GM18907 (cell line): ENCODE results near the gene PPP2R5C.
A peak's percentile ranks its signal among the peaks of the same experiment; 100 is the strongest.
"Not testable (repeated sequence)": the region's sequence is repeated elsewhere in the genome, so short reads cannot be mapped to it uniquely, and the experiment has no call there.

Experiments
- ATAC-seq: cut with Tn5 transposase; IDR thresholded peaks from one replicate; pipeline ENCODE4 v1.9.1; 2021; ENCODE audit warnings: mild to moderate bottlenecking, moderate library complexity; ENCODE audit not compliant: unreplicated experiment

Gene PPP2R5C

DNA sequence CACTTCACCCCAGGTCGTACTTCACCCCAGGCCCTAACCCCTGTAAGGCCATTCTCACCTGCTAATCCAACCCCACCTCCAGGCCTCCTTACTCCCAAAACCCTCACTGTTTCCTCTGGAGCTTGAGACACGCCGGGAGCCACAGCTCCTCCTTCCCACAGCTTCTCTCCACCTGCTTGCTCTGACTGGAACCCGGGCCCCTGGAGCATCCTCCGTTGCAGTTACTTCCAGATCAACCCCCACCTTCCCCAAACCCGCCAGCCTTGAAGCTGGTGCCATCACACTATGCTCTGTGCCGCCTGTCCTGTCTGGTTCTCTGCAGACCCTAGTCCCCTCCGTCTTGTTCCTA lies 34.6 kb upstream of the PPP2R5C start:
- ATAC-seq = no peak

DNA sequence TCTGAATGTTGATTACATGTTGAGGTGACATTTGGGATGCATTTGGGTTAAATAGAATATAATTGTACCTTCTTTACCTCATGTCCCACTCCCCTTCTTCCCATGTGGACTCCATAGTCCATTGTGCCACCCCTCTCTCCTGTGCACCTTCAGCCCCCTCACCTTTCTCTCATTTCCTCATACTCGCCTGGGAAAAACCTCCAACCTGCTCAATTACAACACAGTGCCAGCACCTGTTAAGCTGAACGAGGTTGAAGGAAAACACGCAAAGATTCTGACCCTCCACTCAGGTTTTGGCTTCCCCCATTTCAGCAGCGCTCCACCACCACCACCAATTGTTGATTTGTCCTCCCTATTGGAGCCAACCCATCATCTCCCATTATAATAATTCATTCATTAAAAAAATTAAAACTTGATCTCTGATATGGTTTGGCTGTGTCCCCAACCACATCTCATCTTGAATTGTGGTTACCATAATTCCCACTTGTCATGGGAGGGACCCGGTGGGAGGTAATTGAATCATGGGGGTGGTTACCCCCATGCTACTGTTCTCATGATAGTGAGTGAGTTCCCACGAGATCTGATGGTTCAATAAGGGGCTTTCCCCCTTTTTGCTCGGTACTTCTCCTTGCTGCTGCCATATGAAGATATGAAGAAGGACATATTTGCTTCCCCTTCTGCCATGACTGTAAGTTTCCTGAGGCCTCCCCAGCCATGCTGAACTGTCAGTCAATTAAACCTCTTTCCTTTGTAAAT lies 33.7 kb upstream of the PPP2R5C start:
- ATAC-seq = no peak

DNA sequence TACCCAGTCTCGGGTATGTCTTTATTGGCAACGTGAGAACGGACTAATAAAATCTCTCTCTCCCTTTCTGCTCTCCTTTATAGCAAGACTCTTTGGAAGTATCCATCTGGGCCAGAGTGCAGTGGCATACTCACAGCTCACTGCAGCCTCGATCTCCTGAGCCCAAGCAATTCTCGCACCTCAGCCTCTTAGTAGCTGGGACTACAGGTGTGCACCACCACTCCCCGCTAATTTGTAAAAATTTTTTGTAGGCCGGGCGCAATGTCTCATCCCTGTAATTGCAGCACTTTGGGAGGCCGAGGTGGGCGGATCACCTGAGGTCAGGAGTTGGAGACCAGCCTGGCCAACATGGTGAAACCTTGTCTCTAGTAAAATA lies 33.2 kb upstream of the PPP2R5C start:
- ATAC-seq = no peak

DNA sequence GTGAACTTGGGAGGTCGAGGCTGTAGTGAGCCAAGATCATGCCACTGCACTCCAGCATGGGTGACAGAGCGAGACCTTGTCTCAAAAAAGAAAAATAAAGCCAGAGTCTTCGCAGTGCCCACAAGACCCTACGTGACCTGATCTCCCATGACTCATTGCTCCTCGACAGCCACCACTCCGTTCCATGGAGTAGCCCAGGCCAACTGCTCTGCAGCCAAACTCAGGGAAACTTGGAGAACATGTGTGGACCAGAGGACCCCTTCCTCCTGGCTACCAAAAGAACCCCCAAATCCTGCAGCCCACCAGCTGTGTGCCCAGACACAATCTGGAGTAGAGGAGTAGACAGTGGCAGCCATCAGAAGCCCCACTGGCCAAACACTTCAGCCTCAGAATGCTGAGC lies 32.1 kb upstream of the PPP2R5C start:
- ATAC-seq = no peak

DNA sequence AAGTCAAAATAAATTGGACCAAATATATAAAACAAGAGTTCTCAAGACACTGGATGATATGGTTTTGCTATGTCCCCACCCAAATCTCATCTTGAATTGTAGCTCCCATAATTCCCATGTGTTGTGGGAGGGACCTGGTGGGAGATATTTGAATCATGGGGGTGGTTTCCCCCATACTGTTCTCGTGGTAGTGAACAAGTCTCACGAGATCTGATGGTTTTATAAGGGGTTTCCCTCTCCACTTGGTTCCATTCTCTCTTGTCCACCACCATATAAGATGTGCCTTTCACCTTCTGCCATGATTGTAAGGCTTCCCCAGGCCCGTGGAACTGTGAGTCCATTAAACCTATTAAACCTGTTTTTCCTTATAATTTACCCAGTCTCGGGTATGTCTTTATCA lies 31.4 kb upstream of the PPP2R5C start:
- ATAC-seq = not testable (repeated sequence)

DNA sequence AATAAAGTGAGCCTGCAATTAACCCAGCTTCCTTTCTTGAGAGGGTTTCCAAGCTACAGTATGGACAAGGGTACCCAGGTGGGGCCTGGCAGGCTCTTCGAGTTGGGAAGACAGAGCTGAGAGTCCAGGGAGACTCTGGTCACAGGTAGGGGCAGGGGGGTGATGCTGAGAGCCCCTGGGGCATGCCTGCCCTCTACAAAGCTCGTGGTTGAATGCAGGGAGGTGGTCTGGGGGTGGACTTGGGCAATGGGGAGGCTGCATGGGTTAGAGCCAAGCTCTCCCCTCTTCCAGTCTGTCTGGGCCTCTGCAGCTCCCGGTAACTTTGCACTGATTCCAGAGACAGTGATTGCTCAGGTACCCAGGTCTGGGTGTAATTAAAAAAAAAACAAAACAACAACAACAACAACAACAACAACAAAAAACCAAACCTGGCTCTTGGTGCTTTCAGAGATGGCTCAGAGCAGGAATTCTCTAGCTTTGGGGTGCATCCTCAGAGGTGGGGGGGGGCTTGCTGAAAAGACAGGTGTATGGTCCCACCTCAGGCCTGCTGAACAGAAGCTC lies 30.8 kb upstream of the PPP2R5C start:
- ATAC-seq = no peak

DNA sequence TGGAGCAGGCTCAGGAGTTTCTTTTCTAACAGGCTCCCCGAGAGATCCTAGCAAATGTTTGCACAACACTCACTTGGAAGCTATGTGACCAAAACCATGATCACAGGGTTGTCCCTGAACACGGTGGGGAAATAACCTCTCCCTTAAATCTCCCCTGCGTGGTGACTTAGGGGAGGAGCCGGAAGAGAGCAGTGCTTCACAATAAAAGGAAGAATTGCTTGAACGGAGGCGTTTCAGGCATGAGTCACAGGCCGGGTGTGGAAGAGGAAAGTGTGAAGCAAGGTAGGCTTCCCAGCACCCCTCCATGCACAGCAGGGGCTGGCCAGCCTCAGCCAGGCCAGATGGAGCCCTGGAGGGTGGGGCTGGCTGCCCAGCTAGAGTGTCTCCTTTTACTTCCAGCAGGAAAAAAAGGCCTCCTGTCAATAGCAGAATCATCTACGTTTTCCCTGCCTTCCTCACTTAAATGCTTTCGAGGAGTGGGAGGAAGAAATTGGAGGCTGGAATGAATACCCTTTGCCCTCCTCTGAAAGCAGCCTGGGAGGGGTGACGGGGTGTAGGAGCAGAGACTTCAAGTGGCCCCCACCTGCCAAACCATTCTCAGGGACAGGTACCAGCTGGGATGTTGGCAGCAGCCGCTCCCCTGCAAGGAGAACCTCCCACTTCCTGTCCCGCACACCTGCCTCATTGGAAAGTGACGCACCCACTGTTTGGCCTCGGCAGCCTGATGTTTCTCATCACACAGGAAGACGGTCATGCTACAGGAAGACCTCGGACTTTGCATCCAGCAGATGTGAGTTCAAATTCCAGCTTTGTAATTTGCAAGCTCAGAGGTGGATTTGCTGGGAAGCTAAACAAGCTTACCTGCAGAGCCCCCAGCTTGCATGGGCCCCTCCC lies 30.1 kb upstream of the PPP2R5C start:
- ATAC-seq = peak; percentile 84

DNA sequence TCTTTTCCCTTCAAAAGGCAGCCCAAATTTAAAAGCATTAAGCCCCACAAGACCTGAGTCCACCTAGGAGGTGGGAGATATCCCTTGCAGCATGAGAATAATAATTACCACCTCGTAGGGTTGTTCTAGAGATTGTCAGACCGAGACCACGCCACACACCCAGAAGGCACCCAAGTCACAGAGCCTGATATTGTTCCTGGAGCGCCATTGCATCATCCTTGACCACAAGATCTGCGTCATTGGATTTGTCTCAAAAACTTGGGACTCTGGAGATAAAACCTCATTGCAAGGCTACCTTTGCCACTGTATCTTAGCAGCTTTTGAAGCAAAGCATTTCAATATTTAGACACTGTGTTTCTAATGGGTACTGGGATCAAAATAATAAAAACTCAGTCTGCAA lies 29.4 kb upstream of the PPP2R5C start:
- no peak for ATAC-seq

DNA sequence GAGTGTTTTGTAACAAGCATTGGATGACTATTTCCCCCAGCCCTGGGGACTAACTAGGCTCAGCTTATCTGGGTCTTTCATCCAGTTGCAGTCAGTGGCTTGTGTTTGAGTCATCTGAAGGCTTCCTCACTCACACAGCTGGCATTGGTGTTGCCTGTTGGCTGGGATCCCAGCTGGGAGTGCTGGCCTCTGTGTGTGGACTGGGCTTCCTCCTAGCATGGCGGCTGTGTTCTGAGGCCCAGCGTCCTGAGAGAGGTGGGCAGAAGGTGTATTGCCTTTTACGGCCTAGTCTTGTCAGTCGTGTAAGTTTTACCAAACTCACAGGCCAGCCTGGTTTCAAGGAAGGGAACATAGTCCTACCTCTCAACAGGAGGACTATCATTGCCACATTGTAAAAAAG lies 28.3 kb upstream of the PPP2R5C start:
- ATAC-seq = no peak

DNA sequence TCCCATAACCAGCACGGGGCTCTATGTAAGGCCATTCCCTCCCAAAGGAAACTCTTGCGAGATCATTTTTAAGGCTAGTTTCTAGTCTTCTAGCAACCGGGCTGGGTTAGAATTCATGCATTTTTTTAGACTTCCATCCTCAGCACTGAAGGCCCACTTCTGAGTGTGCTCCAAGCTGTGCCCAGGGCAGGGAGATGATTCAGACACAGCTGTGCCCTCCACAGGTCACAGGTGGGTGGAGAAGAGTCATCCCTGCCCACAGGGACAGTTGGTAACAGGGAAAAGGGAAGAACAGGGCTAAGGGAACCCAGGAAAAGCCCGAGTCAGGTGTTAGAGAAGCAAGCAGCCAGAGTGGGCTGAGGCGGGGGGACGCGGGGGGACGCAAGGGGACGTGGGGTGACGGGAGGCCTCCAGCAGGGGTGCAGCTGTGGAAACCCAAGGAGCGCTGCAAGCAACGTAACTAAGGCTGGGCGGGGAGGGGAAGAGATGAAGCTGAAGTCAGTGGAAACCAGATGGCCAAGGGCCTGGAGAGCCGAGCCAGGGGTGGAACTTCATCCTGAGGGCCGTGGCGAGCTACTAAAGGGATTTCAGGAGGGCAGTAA lies 27.2 kb upstream of the PPP2R5C start:
- ATAC-seq = no peak

DNA sequence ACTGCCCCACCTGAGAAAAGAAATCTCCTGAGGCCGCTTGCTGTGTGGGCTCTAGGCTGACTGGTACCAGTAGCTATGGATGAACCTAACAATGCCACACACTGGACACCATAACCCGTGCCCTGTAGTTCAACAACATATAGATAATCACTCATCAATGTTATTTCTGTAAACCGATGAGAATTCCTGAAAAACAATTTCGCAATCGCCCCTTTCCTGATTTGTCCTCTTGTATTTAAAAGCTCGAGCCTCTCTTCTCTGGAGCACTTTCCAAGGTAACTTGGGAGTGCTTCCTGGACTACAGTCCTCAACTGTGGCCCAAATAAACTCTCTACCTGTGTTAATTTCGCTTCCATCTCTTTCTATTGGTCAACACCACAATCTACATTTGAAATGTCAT lies 26.1 kb upstream of the PPP2R5C start:
- ATAC-seq = no peak

DNA sequence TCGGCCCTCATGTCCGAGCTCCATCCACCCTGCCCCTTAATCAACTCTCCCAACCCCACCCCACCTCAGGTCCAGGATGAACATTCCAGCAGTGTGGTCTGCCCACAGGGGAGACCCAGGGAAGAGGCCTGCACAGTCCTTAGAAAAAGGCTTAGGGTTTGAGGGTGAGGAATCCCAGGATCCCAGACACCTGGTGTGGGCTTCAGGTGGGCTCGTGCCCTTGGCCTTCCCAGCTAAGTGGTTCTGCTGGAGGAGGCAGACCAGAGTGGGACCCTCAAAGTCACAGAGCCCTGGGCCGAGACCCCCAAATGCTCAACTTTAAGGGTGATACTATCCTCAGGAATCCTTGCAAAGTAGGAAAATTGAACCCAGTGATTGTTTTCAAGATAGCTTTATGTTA lies 25.4 kb upstream of the PPP2R5C start:
- no peak for ATAC-seq

DNA sequence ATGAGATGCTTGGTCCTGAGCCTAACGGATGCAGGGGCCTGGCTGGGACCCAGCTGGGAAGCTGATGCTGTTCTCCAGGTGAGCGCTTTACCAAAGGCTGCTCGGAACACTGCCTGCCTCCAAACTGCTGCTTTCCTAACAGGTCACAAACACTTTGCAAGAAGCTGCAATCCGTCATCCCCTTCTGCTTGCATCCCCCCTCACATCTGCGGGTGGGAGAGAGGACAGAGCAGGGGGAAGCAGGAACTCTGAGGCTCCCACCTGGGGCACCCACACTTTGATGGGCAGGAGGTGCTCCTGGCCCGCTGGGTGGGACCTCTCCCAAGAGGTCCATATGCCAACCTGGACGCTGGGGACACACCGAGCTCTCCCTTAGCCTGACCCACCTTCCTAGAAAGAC lies 24.9 kb upstream of the PPP2R5C start:
- ATAC-seq = no peak

DNA sequence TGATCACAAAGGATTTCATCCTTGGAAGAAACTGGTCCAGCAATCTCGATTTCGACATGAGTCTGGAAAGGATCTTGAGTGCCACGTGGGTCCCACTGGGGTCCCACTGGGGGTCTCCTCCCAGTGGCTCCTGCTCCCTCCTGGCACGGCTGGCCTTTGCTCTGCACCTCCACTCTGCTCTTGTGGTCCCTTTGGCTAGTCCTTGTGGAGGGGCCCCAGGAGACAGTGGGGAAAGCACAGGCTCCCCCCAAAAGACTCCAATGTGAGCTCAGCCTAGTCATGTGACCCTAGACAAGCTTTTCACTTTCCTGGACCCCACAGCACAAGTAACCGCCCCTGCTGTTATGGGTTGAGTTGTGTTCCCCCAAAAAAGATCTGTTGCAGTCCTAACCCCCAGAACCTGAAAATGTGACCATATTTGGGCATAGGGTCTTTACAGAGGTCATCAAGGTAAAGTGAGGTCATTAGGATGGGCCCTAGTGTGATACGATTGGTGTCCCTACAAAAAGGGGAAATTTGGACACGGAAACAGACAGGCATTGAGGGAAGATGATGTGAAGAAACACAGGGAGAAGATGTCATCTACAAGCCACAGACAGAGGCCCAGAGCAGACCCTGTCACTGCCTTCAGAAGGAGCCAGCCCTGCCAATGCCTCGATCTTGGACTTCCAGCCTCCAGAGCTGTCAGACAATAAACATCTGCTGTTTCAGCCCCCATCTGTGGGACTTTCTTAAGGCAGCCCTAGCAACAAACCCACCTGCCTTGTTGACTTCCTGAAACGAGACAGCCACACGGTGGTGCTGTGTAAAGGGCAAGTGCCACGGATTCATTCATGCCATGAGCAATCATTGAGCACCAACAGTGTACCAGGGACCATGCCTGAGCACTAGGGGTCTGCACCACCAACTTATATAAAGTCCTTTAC lies 23.8 kb upstream of the PPP2R5C start:
- no peak for ATAC-seq

DNA sequence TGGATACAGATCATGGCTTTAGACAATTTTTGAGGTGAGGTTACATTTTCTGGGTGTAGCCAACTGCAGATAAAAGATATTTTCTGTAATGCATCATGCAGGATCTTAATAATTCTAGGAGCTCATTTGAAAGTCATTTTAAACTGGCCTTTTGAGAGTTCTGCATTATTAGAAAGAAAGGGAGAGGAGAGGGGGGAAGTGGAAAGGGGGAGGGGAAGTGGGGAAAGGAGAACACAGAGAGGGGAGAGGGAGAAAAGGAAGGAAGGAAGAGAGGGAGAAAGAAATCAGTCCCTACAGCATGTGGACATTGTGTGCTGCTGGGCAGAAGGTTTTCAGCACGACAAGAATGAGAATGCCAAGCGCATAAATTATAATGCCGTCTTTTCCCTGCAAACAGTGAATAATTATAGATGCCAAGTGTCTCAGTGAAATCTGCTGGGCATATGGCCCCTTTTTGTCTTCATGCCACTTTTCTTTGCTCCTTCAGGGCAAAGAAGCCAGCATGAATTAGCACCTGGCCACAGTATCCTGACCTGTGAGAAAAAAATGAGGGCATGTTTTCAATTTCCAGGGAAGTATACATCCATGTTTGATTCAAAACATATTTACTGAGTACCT lies 22.7 kb upstream of the PPP2R5C start:
- no peak for ATAC-seq

DNA sequence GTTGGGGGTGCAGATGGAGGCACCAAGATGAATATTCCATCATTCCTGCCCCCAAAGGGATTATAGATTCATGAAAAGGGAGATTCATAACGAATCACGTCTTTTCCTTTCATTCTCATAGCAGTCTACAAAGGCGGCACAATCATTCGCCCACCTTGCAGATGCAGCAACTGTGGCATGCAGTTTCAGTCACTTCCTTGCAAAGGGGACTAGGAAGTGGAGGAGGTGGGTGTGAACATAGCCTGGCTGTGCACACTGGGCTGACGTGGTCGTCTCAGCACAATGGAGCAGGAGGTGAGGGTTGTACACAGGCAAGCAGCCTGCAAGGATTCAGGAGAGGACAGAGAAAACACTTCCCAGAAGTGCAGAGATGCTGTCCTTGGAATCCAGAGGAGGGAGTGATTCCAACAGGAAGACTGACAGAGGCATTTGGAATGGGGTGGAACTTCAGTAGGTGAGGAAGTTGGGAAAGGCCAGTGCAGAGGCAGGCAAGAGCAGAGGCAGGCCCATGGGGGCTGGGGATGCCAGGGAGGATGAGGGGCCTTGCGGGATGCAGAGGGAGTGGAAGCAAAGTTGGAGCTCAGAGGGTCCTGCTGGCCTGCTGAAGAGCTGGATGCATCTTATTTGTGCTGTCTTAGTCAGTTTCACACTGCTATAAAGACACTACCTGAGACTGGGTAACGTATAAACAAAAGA lies 21.9 kb upstream of the PPP2R5C start:
- ATAC-seq = no peak

DNA sequence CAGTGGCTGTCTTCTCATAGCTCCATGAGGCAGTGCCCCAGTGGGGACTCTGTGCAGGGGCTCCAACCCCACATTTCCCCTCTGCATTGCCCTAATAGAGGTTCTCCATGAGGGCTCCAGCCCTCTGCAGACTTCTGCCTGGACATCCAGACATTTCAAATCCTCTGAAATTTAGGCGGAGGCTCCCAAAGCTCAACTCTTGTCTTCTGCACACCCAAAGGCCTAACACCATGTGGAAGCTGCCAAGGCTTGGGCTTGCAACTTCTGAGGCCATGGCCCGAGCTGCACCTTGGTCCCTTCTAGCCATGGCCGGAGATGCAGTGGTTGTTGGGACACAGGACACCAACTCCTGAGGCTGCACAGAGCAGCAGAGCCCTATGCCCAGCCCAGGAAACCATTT lies 20.5 kb upstream of the PPP2R5C start:
- no peak for ATAC-seq

DNA sequence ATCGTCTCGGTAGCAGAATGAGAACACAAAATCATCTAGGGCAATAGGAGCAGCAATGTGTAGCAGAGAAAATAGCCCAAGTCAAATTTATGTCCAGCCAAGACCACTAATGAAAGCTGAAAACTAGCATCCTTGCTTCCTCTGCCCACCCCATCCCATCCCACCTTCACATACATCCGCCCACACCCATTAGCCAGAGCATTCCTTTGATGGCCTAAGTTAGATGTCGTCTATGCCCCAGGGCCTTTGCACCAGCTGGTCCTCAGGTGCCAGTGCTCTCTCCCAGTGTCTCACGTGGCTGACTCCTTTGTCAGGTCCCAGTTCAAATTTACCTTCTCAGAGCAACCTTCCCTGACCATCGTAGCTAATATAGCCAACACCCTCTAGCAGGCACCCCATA lies 17.8 kb upstream of the PPP2R5C start:
- ATAC-seq = no peak

DNA sequence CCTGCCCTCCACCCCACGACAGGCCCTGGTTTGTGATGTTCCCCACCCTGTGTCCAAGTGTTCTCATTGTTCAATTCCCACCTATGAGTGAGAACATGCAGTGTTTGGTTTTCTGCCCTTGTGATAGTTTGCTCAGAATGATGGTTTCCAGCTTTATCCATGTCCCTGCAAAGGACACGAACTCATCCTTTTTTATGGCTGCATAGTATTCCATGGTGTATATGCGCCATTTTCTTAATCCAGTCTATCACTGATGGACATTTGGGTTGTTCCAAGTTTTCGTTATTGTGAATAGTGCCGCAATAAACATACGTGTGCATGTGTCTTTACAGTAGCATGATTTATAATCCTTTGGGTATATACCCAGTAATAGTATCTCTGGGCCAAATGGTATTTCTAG lies 17.1 kb upstream of the PPP2R5C start:
- not testable (repeated sequence) for ATAC-seq

DNA sequence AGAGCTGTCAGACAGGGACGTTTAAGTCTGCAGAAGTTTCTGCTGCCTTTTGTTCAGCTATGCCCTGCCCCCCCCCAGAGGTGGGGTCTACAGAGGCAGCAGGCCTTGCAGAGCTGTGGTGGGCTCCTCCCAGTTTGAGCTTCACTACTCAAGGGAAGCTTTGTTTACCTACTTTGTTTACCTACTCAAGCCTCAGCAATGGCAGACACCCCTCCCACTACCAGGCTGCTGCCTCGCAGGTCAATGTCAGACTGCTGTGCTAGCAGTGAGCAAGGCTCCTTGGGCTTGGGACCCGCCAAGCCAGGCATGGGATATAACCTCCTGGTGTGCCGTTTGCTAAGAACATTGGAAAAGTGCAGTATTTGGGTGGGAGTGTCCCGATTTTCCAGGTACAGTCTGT lies 11.8 kb upstream of the PPP2R5C start:
- not testable (repeated sequence) for ATAC-seq
